Limb (tissue), 2 donors: ENCODE data around the gene PDCD2L.
"Not testable (repeated sequence)": the region's sequence is repeated elsewhere in the genome, so short reads cannot be mapped to it uniquely, and the experiment has no call there.

Source experiments
- DNase-seq, 2 donors: peaks; one replicate each; pipeline ENCODE4 v3.0.0-alpha.2; 2016; ENCODE audit errors: extremely low spot score in 2 of 2

PDCD2L gene

DNA sequence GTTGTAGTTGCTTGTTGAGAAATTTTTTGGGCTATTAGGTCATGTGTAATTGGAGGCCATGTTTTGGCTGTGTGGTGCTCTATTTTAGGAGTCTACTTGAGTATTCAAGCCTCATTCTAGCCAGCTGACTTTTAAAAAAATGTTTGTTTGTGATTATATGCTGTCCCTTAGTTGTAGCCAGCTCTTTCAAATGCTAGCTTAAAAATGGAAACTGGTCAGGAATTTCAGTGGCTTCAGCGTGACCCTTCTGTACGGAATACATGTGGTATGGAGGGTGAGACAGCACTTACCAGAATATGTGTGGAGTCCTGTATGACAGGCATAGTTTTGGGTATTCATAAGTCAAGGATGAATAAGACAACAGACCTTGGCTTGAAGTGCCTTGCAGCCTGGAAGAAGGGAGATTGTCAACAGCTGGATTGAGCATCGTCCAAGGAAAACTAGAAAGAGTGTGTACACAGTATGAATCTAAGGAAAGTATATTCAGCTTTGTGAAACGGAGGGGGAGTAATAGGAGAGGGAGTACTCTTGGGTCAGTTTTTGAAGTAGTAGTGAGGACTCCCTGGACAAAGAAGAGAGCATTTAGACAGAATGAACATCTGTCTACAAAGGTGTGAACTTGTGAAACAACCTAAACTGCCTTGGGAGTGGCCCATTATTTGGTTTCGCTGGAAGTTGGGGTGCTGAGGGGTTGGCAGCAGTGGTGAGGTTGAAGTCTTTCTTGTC, 57.3 kb downstream of the PDCD2L start:
- DNase-seq = no peak

DNA sequence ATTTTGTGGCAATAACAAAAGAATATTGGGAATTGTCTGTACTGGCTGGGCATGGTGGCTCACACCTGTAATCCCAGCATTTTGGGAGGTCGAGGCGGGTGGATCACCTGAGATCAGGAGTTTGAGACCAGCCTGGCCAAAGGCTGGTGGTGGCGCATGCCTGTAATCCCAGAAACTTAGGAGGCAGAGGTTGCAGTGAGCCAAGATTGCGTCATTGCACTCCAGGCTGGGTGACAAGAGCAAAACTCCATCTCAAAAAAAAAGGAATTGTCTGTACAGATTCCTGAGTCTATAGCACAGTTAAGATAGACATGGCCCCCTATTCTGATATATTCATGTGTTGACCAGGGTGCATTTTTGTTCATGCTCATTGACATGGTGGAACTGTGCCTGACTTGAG, 60.6 kb downstream of the PDCD2L start:
- not testable (repeated sequence) for DNase-seq

DNA sequence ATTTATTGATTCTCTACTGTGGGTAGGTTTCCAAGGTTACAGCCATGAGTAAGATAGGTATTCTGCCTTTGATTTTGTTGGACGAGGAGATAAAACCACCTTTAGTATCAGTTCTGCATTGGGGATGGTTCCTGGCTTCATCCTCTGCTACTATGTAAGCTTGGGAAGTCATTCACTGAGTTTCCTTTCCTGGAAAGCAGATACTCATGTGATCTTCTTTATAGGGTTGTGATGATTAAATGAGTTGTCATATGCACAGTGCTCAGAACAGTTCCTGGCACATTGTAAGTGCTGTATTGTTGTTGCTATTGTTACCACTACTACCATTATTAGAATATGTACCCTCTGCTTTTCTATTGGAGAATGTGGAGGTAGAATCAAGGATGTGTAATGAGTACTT, 64.2 kb downstream of the PDCD2L start:
- no peak for DNase-seq

DNA sequence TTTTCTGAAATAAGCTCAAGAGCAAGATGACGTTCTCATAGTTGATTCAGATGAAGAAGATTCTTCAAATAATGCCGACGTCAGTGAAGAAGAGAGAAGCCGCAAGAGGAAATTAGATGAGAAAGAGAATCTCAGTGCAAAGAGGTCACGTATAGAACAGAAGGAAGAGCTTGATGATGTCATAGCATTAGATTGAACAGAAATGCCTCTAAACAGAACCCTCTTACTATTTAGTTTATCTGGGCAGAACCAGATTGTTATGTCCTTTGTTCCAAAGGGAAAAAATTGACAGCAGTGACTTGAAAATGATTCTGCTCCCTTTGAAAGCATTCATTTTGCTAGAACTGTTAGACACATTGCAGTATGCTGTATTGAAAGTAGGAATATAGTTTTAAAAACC, 64.8 kb downstream of the PDCD2L start:
- DNase-seq = not testable (repeated sequence)

DNA sequence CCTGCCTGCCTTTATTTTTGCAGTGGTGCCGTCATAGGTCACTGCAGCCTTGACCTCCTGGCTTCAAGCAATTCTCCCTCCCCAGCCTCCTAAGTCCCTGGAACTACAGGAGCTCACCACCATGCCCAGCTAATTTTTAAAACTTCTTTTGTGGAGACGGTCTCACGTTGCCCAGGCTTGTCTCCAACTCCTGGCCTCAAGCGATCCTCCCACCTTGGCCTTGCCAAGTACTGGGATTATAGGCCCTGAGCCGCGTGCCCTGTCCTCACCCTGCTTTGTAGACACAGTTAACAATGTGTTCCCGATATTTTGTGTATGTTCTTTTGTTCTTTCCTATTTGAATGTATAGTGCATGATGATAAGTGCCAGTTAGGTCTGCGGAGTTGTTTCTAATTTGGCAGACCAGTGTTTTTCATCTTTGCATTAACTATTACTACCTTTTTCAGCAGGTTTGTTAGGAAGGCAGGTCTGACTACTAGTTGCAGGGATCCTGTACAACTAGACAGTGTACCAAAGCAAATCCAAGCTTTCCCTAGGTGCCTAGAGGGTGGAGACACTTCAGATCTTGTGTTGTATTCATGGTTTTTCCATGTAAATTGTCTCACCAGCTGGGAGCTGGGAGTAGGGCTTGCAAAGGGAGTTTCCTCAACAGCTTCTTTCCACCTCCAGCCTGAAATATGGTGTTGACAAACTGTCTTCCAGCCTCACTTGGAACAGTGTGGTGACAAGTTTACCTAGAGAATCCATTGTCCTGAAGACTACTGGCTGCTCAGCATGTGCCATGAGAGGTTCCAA, 67.9 kb downstream of the PDCD2L start:
- DNase-seq = no peak

DNA sequence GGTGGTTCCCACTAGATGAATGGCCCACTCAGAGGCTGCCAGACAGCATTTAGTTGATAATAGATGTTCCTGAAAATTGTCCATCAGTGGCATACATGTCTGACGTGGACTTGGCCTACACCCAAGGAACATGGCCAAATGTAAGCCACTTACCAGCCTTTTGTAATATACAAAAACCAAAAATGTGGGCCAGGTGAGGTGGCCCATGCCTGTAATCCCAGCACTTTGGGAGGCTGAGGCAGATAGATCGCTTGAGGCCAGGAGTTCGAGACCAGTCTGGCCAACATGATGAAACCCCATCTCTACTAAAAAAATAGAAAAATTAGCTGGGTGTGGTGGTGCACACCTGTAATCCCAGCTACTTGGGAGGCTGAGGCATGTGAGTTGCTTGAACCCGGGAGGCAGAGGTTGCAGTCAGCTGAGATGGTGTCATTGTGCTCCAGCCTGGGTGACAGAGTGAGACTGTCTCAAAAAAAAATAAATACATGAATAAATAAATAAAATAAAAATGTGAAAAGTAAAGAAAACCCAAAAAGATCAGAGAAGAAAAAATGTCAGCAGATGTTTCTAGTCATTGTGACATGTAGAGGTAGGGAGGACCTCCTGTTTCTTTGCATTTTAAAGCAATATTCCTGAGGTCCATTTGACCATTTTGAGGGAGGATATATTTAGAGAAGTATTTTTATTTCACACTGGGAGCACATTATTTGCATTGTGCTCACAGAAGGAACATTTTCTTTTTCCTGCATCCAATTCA, 70.2 kb downstream of the PDCD2L start:
- no peak for DNase-seq

DNA sequence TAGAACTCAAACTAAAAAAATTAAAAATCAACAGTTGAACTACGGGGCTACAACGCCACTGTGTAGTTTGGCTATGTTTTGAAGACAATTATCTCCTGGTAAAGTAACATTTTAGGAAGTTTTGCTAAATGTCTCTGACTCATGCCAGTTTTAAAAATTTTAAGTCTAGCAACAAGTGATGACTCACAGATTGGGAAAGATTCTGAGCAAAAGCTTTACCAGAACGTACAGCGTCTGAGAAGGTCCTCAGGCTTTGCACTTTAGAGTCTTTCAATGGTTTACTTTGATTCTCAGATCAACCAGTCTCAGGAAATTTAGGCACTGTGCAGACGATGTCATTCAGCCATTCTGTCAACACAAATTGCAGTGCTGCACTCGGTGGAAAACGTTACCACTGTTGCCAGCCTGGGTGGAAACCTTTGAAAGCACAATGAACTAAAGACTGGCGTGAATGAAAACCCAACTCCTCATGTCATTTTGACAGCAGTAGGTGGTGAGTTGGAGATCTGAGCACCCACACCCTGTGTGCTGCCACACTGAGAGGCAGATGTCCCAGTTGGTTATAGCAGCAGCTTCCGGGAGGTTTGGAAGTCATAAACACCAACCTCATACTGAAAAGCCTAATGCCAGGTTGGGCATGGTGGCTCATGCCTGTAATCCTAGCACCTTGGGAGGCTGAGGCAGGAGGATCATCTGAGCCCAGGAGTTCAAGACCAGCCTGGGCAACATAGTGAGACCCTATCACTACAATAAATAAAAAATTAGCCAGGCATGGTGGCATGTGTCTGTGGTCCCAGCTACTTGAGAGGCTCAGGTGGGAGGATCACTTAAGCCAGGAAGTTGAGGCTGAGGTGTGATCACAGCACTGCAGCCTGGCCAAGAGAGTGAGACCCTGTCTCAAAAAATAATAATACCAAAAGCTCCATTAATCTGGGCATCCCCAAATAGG, 71.1 kb downstream of the PDCD2L start:
- peak in 1 of 2 donors; percentile 4 for DNase-seq
